HEK293 (cell line): ENCODE data around the gene ARSJ.

Source experiments
- CTCF ChIA-PET: fragments of 350-600 bp; formaldehyde crosslinking; extraction: SDS; loops from one replicate; lab custom pipeline; 2021; ENCODE audit warnings: antibody characterized with exemption; lab: Yijun Ruan, JAX
- POLR2A ChIA-PET: fragments of 300-600 bp; formaldehyde crosslinking; extraction: SDS; loops from one replicate; lab custom pipeline; 2020; ENCODE audit warnings: antibody characterized with exemption, inconsistent platforms; lab: Yijun Ruan, JAX
- H3K27ac ChIP-seq: fragments of 200-500 bp; sonication (Bioruptor generic); 2 replicates; pipeline ENCODE4 v1.5.1; 2014; ENCODE audit warnings: low read depth, low read length, control low read depth, inconsistent platforms; ENCODE audit errors: extremely low read depth
- H3K36me3 ChIP-seq, 2 experiments: fragments of 200-500 bp in 1 of 2; sonication (Bioruptor generic) in 1 of 2; 1 replicate in 1 of 2; 2 replicates in 1 of 2; pipeline ENCODE4 v1.5.1; 2014 to 2017; ENCODE audit warnings: inconsistent platforms in 2 of 2, low read length in 2 of 2; ENCODE audit not compliant: control insufficient read depth in 2 of 2, insufficient read depth in 1 of 2
- H3K4me1 ChIP-seq: fragments of 200-500 bp; sonication (Bioruptor generic); 2 replicates; pipeline ENCODE4 v1.5.1; 2014; ENCODE audit warnings: mild to moderate bottlenecking, low read length, inconsistent platforms; ENCODE audit not compliant: control insufficient read depth, insufficient read depth
- H3K4me3 ChIP-seq: 2 replicates; pipeline ENCODE4 v1.5.1; 2011; ENCODE audit warnings: low read depth, mild to moderate bottlenecking, control low read depth, low read length, moderate library complexity
- H3K9me3 ChIP-seq: fragments of 200-500 bp; sonication (Bioruptor generic); 2 replicates; pipeline ENCODE4 v1.5.1; 2014; ENCODE audit warnings: low read depth, low read length, inconsistent platforms; ENCODE audit not compliant: control insufficient read depth, insufficient read depth
- GLIS2 ChIP-seq: fragments of 450-650 bp; formaldehyde crosslinking; IDR thresholded peaks from 2 replicates; pipeline ENCODE4 v1.5.1; 2016; ENCODE audit warnings: missing biosample characterization, missing genetic modification characterization
- KLF1 ChIP-seq: fragments of 450-650 bp; formaldehyde crosslinking; IDR thresholded peaks from 2 replicates; pipeline ENCODE4 v1.5.1; 2016; ENCODE audit warnings: missing biosample characterization, missing genetic modification characterization
- KLF8 ChIP-seq: fragments of 450-650 bp; formaldehyde crosslinking; IDR thresholded peaks from 2 replicates; pipeline ENCODE4 v1.5.1; 2016; ENCODE audit warnings: missing biosample characterization, missing genetic modification characterization
- ZBTB48 ChIP-seq: fragments of 450-650 bp; formaldehyde crosslinking; IDR thresholded peaks from 2 replicates; pipeline ENCODE4 v1.5.1; 2016; ENCODE audit warnings: missing biosample characterization, missing genetic modification characterization
- ZNF146 ChIP-seq: fragments of 450-650 bp; formaldehyde crosslinking; IDR thresholded peaks from 2 replicates; pipeline ENCODE4 v1.5.1; 2016; ENCODE audit warnings: missing biosample characterization, missing genetic modification characterization
- ZNF184 ChIP-seq: fragments of 450-650 bp; IDR thresholded peaks from 2 replicates; pipeline ENCODE4 v1.5.1; 2018; ENCODE audit warnings: missing biosample characterization, mild to moderate bottlenecking, missing genetic modification characterization
- ZNF292 ChIP-seq: fragments of 450-650 bp; formaldehyde crosslinking; IDR thresholded peaks from 2 replicates; pipeline ENCODE4 v1.5.1; 2016; ENCODE audit warnings: low read depth, missing biosample characterization, missing genetic modification characterization, borderline replicate concordance
- ZNF433 ChIP-seq: fragments of 450-650 bp; formaldehyde crosslinking; IDR thresholded peaks from 2 replicates; pipeline ENCODE4 v1.5.1; 2016; ENCODE audit warnings: missing biosample characterization, missing genetic modification characterization, low read depth
- ZNF837 ChIP-seq: fragments of 450-650 bp; formaldehyde crosslinking; IDR thresholded peaks from 2 replicates; pipeline ENCODE4 v1.5.1; 2016; ENCODE audit warnings: missing biosample characterization, missing genetic modification characterization
- ZXDB ChIP-seq: fragments of 450-650 bp; formaldehyde crosslinking; IDR thresholded peaks from 2 replicates; pipeline ENCODE4 v1.5.1; 2016; ENCODE audit warnings: missing biosample characterization, missing genetic modification characterization
- TF ChIP-seq, protein P1 (sequence below): fragments of 450-650 bp; formaldehyde crosslinking; IDR thresholded peaks from 2 replicates; pipeline ENCODE4 v1.5.1; 2016; ENCODE audit warnings: missing biosample characterization, missing genetic modification characterization
- TF ChIP-seq, protein P2 (sequence below): sonication (generic); formaldehyde crosslinking; IDR thresholded peaks from 2 replicates; pipeline ENCODE4 v1.8.1; 2022; ENCODE audit warnings: mild to moderate bottlenecking, moderate library complexity, missing genetic modification reagents
- TF ChIP-seq, protein P3 (sequence below): fragments of 450-650 bp; formaldehyde crosslinking; IDR thresholded peaks from 2 replicates; pipeline ENCODE4 v1.5.1; 2016; ENCODE audit warnings: missing biosample characterization, missing genetic modification characterization
- TF ChIP-seq, protein P4 (sequence below): fragments of 450-650 bp; formaldehyde crosslinking; IDR thresholded peaks from 2 replicates; pipeline ENCODE4 v1.5.1; 2016; ENCODE audit warnings: missing biosample characterization, missing genetic modification characterization
- TF ChIP-seq, protein P5 (sequence below): fragments of 450-650 bp; formaldehyde crosslinking; optimal IDR thresholded peaks from 2 replicates; pipeline ENCODE3; 2016; ENCODE audit warnings: missing biosample characterization, mild to moderate bottlenecking, missing genetic modification characterization
- TF ChIP-seq, protein P6 (sequence below): fragments of 450-650 bp; IDR thresholded peaks from 2 replicates; pipeline ENCODE4 v1.5.1; 2018; ENCODE audit warnings: missing biosample characterization, mild to moderate bottlenecking, missing genetic modification characterization

ARSJ gene

DNA sequence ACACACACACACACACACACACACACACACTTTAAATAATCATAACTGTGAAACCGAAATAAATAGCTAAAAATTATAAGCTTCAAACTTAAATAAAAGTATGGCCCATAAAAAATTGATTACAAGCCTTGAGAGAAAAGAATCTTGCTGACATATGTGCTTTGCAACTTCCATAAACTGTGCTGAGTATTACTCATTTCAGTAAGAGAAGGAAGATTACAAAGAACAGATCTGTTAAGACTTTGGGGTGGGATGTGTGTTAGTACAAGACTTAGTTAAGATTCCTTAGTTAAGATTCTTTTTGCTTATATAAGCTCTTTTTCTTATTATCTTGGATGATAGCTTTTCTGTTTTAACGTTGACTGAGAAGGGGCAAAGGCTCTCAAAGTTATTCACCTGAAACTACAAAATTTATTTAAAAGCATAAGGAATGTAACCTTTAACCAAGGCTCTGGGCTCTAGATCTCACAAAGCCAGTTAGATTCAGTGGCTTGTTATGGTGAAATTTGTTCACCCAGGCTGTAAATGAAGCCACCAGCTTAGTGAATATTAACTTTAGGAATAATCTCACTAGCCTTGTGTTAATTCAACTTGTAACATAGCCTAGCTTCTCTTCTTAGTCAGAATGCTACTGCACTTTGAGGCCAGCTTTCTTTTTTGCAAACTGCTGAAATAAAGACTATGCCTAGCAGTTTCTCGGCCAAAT lies 58.2 kb downstream of the ARSJ start:
- CTCF ChIA-PET: interaction anchor here (0.6 to 1.0 kb wide), 3 partner anchors 29 to 258 kb away, joined by 3 to 4 read pairs (median 4); no protein-coding TSS in a partner anchor
- no peaks in the 10 kb centered on the region for H3K9me3 ChIP-seq
- H3K36me3 ChIP-seq: no peaks in the 10 kb centered on the region
- no peak for TF ChIP-seq ZNF146
- no peak for TF ChIP-seq ZNF837 (tag by site-specific recombination)
- TF ChIP-seq, protein P1, sequence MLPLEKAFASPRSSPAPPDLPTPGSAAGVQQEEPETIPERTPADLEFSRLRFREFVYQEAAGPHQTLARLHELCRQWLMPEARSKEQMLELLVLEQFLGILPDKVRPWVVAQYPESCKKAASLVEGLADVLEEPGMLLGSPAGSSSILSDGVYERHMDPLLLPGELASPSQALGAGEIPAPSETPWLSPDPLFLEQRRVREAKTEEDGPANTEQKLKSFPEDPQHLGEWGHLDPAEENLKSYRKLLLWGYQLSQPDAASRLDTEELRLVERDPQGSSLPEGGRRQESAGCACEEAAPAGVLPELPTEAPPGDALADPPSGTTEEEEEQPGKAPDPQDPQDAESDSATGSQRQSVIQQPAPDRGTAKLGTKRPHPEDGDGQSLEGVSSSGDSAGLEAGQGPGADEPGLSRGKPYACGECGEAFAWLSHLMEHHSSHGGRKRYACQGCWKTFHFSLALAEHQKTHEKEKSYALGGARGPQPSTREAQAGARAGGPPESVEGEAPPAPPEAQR (tag by site-specific recombination): no peak
- TF ChIP-seq, protein P2, sequence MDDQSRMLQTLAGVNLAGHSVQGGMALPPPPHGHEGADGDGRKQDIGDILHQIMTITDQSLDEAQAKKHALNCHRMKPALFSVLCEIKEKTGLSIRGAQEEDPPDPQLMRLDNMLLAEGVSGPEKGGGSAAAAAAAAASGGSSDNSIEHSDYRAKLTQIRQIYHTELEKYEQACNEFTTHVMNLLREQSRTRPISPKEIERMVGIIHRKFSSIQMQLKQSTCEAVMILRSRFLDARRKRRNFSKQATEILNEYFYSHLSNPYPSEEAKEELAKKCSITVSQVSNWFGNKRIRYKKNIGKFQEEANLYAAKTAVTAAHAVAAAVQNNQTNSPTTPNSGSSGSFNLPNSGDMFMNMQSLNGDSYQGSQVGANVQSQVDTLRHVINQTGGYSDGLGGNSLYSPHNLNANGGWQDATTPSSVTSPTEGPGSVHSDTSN: no peak
- TF ChIP-seq ZBTB48 (tag by site-specific recombination): no peak
- TF ChIP-seq KLF8 (tag by site-specific recombination): no peak
- no peak for TF ChIP-seq GLIS2 (tag by site-specific recombination)
- POLR2A ChIA-PET: no interaction called here
- H3K4me3 ChIP-seq: no peak overlapping the region
- H3K27ac ChIP-seq: no peak overlapping the region
- H3K4me1 ChIP-seq: no peaks in the 10 kb centered on the region

DNA sequence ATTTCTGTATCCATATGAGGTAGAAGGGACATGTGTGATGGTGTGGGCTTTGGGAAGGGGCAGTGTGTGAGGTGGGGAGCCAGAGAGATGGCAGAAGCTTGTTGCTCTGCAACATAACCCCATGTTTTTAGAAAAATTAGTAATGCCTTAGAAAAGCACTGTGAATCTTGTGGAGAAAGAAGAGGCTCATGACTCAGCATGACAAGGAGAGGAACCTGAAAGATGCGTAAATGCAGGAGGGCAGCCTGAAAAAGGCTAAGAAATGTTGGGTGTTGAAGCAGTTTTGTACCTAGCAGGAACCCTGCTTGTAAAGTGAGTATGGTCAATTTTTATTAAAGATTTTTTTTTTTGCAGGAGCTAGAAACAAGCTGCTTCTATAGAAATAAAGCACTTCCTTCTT lies 59.8 kb downstream of the ARSJ start:
- CTCF ChIA-PET: no interaction called here
- Histone ChIP-seq H3K4me1 (no peaks in the 10 kb centered on the region), H3K9me3 (no peaks in the 10 kb centered on the region), H3K4me3 (no peak overlapping the region), H3K36me3 (no peaks in the 10 kb centered on the region), H3K27ac (no peak overlapping the region)
- POLR2A ChIA-PET: no interaction called here
- TF ChIP-seq, protein P3, sequence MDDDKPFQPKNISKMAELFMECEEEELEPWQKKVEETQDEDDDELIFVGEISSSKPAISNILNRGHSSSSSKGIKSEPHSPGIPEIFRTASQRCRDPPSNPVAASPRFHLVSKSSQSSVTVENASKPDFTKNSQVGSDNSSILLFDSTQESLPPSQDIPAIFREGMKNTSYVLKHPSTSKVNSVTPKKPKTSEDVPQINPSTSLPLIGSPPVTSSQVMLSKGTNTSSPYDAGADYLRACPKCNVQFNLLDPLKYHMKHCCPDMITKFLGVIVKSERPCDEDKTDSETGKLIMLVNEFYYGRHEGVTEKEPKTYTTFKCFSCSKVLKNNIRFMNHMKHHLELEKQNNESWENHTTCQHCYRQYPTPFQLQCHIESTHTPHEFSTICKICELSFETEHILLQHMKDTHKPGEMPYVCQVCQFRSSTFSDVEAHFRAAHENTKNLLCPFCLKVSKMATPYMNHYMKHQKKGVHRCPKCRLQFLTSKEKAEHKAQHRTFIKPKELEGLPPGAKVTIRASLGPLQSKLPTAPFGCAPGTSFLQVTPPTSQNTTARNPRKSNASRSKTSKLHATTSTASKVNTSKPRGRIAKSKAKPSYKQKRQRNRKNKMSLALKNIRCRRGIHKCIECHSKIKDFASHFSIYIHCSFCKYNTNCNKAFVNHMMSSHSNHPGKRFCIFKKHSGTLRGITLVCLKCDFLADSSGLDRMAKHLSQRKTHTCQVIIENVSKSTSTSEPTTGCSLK (tag by site-specific recombination): no peak
- TF ChIP-seq ZXDB (tag by site-specific recombination) (no peak), ZNF433 (tag by site-specific recombination) (no peak), ZNF184 (tag by site-specific recombination) (no peak), KLF1 (tag by site-specific recombination) (no peak), ZNF292 (tag by site-specific recombination) (no peak)
- TF ChIP-seq, protein P4, sequence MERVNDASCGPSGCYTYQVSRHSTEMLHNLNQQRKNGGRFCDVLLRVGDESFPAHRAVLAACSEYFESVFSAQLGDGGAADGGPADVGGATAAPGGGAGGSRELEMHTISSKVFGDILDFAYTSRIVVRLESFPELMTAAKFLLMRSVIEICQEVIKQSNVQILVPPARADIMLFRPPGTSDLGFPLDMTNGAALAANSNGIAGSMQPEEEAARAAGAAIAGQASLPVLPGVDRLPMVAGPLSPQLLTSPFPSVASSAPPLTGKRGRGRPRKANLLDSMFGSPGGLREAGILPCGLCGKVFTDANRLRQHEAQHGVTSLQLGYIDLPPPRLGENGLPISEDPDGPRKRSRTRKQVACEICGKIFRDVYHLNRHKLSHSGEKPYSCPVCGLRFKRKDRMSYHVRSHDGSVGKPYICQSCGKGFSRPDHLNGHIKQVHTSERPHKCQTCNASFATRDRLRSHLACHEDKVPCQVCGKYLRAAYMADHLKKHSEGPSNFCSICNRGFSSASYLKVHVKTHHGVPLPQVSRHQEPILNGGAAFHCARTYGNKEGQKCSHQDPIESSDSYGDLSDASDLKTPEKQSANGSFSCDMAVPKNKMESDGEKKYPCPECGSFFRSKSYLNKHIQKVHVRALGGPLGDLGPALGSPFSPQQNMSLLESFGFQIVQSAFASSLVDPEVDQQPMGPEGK (tag by site-specific recombination): no peak
- TF ChIP-seq, protein P5, sequence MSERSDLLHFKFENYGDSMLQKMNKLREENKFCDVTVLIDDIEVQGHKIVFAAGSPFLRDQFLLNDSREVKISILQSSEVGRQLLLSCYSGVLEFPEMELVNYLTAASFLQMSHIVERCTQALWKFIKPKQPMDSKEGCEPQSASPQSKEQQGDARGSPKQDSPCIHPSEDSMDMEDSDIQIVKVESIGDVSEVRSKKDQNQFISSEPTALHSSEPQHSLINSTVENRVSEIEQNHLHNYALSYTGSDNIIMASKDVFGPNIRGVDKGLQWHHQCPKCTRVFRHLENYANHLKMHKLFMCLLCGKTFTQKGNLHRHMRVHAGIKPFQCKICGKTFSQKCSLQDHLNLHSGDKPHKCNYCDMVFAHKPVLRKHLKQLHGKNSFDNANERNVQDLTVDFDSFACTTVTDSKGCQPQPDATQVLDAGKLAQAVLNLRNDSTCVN (tag by site-specific recombination): no peak
- TF ChIP-seq, protein P6, sequence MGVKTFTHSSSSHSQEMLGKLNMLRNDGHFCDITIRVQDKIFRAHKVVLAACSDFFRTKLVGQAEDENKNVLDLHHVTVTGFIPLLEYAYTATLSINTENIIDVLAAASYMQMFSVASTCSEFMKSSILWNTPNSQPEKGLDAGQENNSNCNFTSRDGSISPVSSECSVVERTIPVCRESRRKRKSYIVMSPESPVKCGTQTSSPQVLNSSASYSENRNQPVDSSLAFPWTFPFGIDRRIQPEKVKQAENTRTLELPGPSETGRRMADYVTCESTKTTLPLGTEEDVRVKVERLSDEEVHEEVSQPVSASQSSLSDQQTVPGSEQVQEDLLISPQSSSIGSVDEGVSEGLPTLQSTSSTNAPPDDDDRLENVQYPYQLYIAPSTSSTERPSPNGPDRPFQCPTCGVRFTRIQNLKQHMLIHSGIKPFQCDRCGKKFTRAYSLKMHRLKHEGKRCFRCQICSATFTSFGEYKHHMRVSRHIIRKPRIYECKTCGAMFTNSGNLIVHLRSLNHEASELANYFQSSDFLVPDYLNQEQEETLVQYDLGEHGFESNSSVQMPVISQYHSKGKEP: no peak
